Lower lobe of right lung (tissue), 2 donors: ENCODE results near the gene PRR33. TPM values are rescaled to one million over a fixed set of nuclear protein-coding genes. Genes with fewer than 3 reads are reported as not detected.

ENCODE experiments used
- ATAC-seq, 2 donors: fragments of 200-7000 bp; cut with Tn5 transposase; one replicate each; pipeline ENCODE4 v1.9.1; 2020 to 2022; ENCODE audit warnings: mild to moderate bottlenecking in 2 of 2, moderate library complexity in 2 of 2
- DNase-seq: peaks from one replicate; pipeline ENCODE4 v3.0.0-alpha.2; 2020
- H3K27ac ChIP-seq: fragments of 200-600 bp; one replicate; pipeline ENCODE4 v1.8.0; 2022
- H3K27me3 ChIP-seq: fragments of 200-600 bp; one replicate; pipeline ENCODE4 v1.8.0; 2022; ENCODE audit warnings: low read depth
- H3K36me3 ChIP-seq: fragments of 200-600 bp; one replicate; pipeline ENCODE4 v1.8.0; 2022; ENCODE audit warnings: mild to moderate bottlenecking
- H3K4me1 ChIP-seq: fragments of 200-600 bp; one replicate; pipeline ENCODE4 v1.8.0; 2022
- H3K4me3 ChIP-seq: fragments of 200-600 bp; one replicate; pipeline ENCODE4 v1.8.0; 2022; ENCODE audit warnings: mild to moderate bottlenecking
- H3K9me3 ChIP-seq: fragments of 200-600 bp; one replicate; pipeline ENCODE4 v1.8.0; 2022
- intact Hi-C: fragments of 100-400 bp; cut with DNase I; formaldehyde crosslinking; loops from one replicate; pipeline ENCODE4 v1.11.0; 2022
- total RNA-seq: library from RNA; stranded (reverse); fragmentation: NEBNext Ultra II Directional; extraction: Animal tissue kit (Norgen Biotek cat#: 25700); gene quantifications from one replicate; pipeline ENCODE4 v1.2.1, GENCODE V29; 2021
- TF ChIP-seq, protein P1 (sequence below): fragments of 200-600 bp; IDR thresholded peaks from one replicate; pipeline ENCODE4 v1.8.0; 2022; ENCODE audit warnings: antibody characterized with exemption, mild to moderate bottlenecking
- donor health status: DM: no; HTN: yes; CAD: no; lungs with severe emphysema.

The PRR33 gene
- total RNA-seq, 1 donor from 2014 or later = not detected

DNA sequence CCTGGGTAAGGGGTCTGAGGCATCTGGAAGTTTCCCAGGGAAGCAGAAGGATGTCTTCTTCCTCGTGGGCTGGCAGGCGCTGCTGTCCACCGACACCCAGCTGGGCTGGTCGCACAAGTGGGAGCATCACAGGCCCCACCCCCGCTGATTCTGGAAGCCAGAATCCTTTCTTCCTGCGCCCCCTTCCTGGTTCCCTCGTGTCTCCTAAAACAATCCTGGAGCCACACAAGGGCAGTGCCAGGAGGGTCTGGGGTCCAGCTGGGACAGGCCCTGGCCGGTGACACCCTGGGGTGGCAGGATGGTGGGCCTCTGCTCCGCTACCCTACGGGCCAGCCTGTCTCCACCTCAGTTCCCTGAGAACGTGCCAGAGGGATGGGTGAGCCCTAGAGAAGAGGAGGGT lies 34.6 kb downstream of the PRR33 start:
- no peak overlapping the region for H3K27ac ChIP-seq
- no peak overlapping the region for H3K4me3 ChIP-seq
- DNase-seq = no peak
- no peaks in the 10 kb centered on the region for H3K27me3 ChIP-seq
- no peaks in the 10 kb centered on the region for H3K36me3 ChIP-seq
- no peaks in the 10 kb centered on the region for H3K9me3 ChIP-seq
- no peak for ATAC-seq
- H3K4me1 ChIP-seq = peaks cover 7% of the 10 kb centered on the region
- intact Hi-C loops = no loop called here
- TF ChIP-seq, protein P1, sequence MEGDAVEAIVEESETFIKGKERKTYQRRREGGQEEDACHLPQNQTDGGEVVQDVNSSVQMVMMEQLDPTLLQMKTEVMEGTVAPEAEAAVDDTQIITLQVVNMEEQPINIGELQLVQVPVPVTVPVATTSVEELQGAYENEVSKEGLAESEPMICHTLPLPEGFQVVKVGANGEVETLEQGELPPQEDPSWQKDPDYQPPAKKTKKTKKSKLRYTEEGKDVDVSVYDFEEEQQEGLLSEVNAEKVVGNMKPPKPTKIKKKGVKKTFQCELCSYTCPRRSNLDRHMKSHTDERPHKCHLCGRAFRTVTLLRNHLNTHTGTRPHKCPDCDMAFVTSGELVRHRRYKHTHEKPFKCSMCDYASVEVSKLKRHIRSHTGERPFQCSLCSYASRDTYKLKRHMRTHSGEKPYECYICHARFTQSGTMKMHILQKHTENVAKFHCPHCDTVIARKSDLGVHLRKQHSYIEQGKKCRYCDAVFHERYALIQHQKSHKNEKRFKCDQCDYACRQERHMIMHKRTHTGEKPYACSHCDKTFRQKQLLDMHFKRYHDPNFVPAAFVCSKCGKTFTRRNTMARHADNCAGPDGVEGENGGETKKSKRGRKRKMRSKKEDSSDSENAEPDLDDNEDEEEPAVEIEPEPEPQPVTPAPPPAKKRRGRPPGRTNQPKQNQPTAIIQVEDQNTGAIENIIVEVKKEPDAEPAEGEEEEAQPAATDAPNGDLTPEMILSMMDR = no peak

DNA sequence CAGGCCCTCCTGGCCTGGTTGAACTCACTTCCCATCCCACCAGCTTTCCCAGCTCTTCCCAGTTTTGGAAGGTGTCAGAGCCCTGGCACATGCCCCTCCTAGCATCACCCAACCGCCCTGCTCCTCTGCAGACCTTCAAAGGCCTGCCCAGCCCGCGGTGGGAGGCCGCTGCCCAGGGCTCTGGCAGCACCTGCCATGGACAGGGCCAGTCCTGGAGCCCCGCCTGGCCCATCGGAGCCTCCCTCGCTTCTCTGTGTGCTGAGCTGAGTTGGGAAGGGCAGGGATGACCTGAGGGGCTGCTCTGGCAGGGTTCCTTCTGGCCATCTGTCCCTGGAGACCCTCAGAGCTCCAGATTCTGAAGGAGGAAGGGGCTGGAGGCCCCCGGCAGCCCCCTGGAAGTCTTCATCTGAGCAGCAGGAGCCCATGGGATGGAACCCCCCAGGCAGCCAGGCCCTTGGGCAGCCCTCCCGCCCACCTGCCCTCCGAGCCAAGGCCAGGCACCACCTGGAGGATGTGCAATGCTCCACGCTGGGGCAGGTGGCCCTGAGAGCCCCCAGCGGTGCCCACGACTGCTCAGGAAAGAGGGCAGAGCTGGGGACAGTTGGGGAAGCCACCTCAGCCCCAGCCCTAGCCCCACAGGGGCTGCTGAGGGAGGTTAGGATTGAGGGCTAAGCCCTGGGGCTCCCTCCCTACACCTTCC lies 35.2 kb downstream of the PRR33 start:
- Histone ChIP-seq H3K27me3 (no peaks in the 10 kb centered on the region), H3K4me3 (no peak overlapping the region), H3K9me3 (no peaks in the 10 kb centered on the region), H3K4me1 (peaks cover 13% of the 10 kb centered on the region), H3K36me3 (no peaks in the 10 kb centered on the region), H3K27ac (no peak overlapping the region)
- no peak for DNase-seq
- intact Hi-C loops = no loop called here
- TF ChIP-seq, protein P1 = no peak
- no peak for ATAC-seq

DNA sequence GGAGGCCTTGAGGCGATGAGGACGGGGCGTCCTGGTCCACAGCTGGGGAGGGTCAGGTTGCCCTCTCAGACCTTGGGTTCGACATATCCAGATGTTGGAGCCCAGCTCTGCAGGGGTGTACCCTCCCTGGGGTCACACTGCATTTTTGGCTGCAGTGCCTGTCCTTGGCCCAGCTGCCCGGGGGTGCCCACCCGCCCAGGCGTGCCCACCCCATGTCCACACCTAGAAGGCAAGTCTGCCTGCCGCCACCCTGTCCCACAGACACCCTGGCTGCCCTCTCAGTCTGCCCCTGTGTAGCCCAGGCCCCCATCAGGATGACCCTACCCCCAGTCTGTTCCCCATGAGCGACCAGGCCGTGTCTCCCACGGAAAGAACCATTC lies 35.8 kb downstream of the PRR33 start:
- DNase-seq = no peak
- H3K27ac ChIP-seq = no peak overlapping the region
- no peak for ATAC-seq
- no peaks in the 10 kb centered on the region for H3K27me3 ChIP-seq
- TF ChIP-seq, protein P1 = no peak
- H3K4me1 ChIP-seq = peaks cover 16% of the 10 kb centered on the region
- H3K4me3 ChIP-seq = no peak overlapping the region
- H3K9me3 ChIP-seq = no peaks in the 10 kb centered on the region
- no peaks in the 10 kb centered on the region for H3K36me3 ChIP-seq
- intact Hi-C loops = no loop called here

DNA sequence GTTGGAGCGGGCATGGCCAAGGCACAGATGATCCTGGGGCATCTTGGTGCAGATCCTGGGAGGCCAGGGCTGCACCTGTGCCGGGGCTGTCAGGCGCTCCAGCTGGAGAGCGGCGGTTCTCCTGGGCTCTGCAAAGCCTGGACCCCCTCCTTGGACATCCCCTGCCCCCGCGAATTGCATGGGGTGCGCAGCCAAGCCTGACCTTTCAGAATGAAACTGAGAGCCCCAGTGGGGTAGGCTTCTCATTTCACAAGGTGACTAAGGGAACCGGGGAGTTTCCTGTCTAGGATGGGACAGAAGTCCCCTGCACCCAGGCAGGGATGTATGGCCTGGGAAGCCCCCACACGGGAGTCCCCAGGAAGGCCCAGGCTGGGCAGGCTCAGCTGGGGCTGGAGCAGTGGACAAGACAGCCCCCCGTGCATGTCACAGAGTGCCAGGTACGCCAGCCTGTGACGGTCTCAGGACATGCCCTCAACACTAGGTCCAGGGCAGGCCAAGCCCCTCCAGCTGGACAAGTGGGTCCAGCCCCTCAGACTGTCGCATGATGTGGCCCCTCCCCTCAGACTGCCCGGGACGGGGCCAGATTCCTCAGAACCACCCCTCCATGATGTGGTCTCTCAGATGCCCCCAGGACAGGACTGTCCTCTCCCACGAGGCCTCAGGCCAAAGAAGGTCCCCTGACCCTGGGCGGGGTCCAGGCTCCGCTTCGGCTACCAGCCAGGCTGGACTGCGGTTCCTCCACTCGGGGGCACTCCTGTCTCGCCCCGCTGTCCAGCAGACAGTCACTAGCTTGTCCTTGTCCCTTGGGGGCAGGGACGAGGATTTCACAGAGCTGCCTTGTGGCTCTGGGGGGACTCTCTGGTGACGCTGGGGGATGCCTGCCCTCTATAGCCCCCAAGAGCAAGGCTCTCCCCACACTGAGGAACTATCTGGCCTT lies 36.5 kb downstream of the PRR33 start:
- H3K36me3 ChIP-seq = no peaks in the 10 kb centered on the region
- TF ChIP-seq, protein P1 = no peak
- H3K4me3 ChIP-seq = peak overlapping the region; percentile 58
- no peak for DNase-seq
- H3K27ac ChIP-seq = no peak overlapping the region
- ATAC-seq = no peak
- H3K27me3 ChIP-seq = no peaks in the 10 kb centered on the region
- intact Hi-C loops = no loop called here
- no peaks in the 10 kb centered on the region for H3K9me3 ChIP-seq
- H3K4me1 ChIP-seq = peaks cover 20% of the 10 kb centered on the region

DNA sequence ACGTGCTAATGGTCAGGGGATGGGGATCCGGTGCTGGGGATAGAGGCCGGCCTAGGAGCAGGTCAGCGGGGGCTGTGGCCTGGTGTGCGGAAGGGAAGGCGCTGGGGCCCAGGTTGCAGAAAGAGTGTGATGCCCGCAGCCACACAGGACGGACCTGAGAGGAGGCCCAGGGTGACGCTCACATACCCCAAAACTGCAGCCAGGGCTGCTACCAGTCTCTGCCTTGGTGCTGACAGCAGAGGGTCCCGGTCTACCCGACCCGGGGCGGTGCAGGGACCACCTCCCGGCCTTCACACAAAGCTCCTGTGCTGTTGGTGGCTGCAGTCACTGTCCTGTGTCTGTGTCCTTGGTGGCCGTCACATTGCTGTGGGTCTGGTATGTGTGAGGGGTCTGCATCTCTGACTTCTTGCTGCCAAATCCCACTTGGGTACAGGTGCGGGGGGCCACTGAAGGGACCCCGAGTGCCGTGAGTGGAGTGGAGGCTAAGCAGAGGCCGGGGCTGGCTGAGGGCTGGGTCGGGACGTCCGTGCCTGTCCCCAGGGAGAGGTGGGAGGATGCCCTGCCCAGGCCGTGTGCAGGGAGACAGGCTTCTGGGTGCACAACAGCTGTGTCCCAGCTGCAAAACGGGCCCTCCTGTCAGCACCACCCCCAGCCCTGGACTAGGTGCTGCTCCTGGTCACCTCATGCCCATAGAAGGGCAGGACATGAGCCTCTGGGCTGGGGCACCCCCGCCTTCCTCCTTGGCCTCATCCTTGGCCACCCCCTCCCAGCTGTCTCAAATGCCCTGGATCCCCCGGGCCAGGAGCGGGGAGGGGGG lies 37.4 kb downstream of the PRR33 start:
- TF ChIP-seq, protein P1 = no peak
- intact Hi-C loops = no loop called here
- no peaks in the 10 kb centered on the region for H3K36me3 ChIP-seq
- no peak for ATAC-seq
- H3K9me3 ChIP-seq = no peaks in the 10 kb centered on the region
- DNase-seq = no peak
- H3K27ac ChIP-seq = peak overlapping the region; percentile 88
- H3K27me3 ChIP-seq = no peaks in the 10 kb centered on the region
- peaks cover 20% of the 10 kb centered on the region for H3K4me1 ChIP-seq
- peak overlapping the region; percentile 58 for H3K4me3 ChIP-seq
